GM19023 (cell line): ENCODE data around the gene PDE4A.
"Not testable (repeated sequence)": the region's sequence is repeated elsewhere in the genome, so short reads cannot be mapped to it uniquely, and the experiment has no call there.

Experiments used
- ATAC-seq: cut with Tn5 transposase; IDR thresholded peaks from one replicate; pipeline ENCODE4 v1.9.1; 2021; ENCODE audit warnings: mild to moderate bottlenecking, moderate library complexity; ENCODE audit not compliant: unreplicated experiment

Gene PDE4A

GRCh38 chr19:10403137-10404021 is 17.0 kb upstream of the PDE4A start, which contains the start of gene CDC37:
Gene CDC37, minus strand, starts transcription at chr19:10403542. Its CDS starts 63 bp downstream, at chr19:10403479.
- peak; percentile 85 for ATAC-seq

- no peak for ATAC-seq
These were observed 15.2 kb upstream of the PDE4A start for GRCh38 chr19:10404888-10405820.

- ATAC-seq, result no peak
These were observed 14.1 kb upstream of the PDE4A start for GRCh38 chr19:10406191-10406590.

GRCh38 chr19:10407096-10407495 is 13.2 kb upstream of the PDE4A start:
- ATAC-seq, result no peak

- no peak for ATAC-seq
These were observed 11.6 kb upstream of the PDE4A start for GRCh38 chr19:10408511-10409283.

GRCh38 chr19:10411224-10411623 is 9.1 kb upstream of the PDE4A start:
- not testable (repeated sequence) for ATAC-seq

- ATAC-seq, result peak; percentile 40
These were observed 7.9 kb upstream of the PDE4A start for GRCh38 chr19:10412257-10412977.

- ATAC-seq, result no peak
These were observed 4.3 kb upstream of the PDE4A start for GRCh38 chr19:10416083-10416379.

- peak; percentile 51 for ATAC-seq
These were observed 3.7 kb upstream of the PDE4A start for GRCh38 chr19:10416380-10417257.

GRCh38 chr19:10417541-10418234 is 2.6 kb upstream of the PDE4A start:
- no peak for ATAC-seq

GRCh38 chr19:10418235-10418484 is 2.2 kb upstream of the PDE4A start:
- ATAC-seq, result no peak

GRCh38 chr19:10418485-10419199 is 1.7 kb upstream of the PDE4A start:
- ATAC-seq, result no peak

- no peak for ATAC-seq
These were observed 1.1 kb upstream of the PDE4A start for GRCh38 chr19:10419200-10419645.

- no peak for ATAC-seq
These were observed 493 bp upstream of the PDE4A start for GRCh38 chr19:10419646-10420443.

GRCh38 chr19:10421240-10422045 is 1.1 kb downstream of the PDE4A start:
- no peak for ATAC-seq

- ATAC-seq, result no peak
These were observed 1.7 kb downstream of the PDE4A start for GRCh38 chr19:10422046-10422461.

GRCh38 chr19:10422846-10423245 is 2.5 kb downstream of the PDE4A start:
- no peak for ATAC-seq
